GM15510 (cell line): ENCODE measurements around the gene FCN3.

Source experiments
- POLR2A ChIP-seq: IDR thresholded peaks from 3 replicates; pipeline ENCODE4 v1.6.1; 2011; ENCODE audit warnings: borderline replicate concordance; ENCODE audit not compliant: insufficient read length; ENCODE audit errors: extremely low read depth

Gene FCN3

DNA sequence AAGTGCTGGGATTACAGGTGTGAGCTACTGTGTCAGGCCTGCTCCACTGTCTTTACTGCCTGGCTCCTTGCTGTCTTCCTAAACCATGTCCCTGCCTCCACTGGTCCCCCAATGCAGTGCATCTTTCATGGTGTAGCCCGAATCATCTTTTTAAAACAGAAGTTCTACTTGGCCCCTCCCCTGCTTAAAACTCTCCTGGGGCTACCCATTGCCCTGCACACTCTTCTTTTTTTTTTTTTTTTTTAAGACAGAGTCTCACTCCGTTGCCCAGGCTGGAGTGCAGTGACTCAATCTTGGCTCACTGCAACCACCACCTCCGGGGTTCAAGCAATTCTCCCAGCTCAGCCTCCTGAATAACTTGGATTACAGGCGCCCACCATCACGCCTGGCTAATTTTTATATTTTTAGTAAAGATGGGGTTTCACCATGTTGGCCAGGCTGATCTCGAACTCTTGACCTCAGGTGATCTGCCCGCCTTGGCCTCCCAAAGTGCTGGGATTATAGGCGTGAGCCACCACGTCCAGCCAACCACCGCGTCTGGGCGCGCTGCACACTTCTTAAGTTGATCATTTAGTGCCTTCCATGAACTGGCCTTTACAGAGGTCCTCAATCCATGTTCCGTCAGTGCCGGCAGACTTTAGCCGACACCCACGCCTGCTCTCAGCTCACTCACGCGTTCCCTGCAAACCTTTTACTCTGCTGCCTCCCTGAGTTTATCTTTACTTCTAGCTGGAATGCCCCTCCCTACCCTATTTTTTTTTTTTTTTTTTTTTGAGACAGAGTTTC, 2.4 kb downstream of the FCN3 start:
- TF ChIP-seq POLR2A: no peak

DNA sequence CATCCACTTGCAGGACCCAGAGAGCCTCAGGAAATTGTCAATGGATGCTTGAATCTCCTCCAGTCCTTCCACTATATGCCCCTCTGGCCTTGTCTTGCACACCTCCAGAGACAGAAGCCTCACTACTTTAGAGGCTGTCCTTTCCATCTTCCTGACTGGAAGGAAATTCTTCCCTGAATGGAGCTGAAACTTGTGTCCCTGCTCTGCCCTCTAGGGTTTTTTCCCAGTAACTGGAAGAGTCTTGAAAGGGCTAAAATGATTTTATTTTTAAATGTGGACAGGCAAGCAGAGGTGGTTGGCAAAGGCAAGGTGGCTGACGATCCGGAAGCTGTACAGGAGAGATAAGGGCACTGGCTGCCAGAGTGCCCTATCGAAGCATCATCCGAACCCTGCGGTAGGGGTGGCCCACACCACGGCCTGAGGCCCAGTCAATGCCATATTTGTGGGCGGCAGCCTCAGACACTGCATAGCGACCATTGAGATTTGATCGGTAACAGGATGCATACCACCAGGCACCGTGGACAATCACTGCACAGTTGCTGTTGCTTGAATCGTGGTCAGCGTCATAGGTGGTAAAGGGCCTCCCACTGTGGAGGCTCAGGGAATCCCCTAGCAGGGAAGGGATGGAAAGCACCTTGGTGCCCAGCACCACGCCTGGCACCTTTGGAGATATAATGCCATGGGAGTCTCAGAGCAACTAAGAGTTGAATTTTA, 5.6 kb downstream of the FCN3 start:
- no peak for TF ChIP-seq POLR2A

DNA sequence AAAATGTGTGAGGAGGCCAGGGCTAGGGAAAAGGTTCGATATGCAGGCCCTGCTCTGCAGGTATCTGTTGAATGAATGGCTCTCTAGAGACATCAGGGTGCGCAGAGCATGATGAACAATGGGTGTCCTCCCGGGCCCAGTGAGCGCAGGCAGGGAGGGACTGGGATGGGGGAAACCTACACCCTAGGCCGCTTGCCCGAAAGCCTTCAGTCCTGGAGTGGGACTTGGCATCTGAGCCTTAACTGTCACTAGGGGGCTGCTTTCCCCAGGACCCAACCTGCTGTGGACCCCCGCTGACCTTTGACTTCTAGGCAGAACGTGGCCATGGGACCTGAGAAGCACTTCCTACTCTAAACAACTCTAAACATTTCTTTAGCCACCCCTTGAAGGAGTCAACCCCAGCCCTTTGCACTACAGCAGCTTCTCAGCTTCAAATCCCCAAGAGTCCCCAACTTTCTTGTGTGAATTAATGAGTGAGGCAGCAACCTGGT, 7.4 kb downstream of the FCN3 start:
- no peak for TF ChIP-seq POLR2A

DNA sequence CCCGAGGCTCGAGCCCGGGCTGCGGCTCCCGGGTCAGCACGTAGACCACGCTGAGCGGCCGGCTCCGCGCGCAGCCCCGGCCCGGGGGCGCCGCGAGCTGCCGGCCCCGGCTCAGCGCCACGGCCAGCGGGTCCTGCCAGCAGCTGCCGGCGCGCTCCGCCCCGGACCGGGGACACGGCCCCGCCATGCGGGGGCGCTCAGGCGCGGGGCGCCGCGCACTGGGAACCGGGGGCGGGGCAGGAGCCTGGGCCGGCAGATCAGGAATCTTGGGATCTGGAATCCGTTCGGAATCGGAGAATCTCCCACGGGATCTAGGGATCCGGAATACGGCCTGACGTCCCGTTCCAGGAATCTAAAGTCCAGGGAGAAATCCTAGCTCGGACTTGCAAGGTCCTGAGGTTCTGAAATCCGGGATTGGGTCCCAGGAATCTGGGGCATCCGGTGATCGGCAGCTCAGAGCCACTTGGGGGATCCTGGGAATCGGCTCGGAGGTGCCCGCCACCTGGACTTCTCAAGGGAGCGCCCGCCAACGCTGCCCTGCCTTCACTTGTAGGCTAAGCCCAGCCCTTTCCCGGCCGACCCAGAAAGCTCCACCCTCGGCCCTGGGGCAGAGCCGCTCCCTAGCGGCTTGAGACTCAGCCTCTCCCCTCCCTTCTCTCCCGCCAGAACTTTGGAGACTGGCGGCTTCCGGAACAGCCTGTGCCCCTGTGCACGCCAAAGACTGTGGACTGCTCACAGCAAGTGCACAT, 8.0 kb downstream of the FCN3 start, which contains the start of gene MAP3K6:
MAP3K6 (minus strand) TSS at position 551 of the 749 bp plus-strand sequence; CDS start at position 187, 364 bp downstream.
- TF ChIP-seq POLR2A: no peak

DNA sequence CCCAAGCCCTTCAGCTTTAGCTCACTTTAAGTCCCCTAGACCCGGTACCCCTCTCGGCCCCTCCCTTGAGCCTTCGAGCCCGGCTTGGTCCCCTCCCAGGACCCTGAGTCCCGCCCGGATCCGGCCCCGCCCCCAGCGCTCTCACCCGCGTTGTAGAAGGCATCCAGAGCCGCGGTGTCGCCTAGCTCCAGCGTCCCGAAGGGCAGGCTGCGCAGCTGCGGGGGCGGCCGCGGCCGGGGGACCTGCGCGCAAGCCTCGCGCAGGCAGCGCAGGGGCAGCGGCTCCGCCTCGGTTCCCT, 8.6 kb downstream of the FCN3 start:
- TF ChIP-seq POLR2A: no peak

DNA sequence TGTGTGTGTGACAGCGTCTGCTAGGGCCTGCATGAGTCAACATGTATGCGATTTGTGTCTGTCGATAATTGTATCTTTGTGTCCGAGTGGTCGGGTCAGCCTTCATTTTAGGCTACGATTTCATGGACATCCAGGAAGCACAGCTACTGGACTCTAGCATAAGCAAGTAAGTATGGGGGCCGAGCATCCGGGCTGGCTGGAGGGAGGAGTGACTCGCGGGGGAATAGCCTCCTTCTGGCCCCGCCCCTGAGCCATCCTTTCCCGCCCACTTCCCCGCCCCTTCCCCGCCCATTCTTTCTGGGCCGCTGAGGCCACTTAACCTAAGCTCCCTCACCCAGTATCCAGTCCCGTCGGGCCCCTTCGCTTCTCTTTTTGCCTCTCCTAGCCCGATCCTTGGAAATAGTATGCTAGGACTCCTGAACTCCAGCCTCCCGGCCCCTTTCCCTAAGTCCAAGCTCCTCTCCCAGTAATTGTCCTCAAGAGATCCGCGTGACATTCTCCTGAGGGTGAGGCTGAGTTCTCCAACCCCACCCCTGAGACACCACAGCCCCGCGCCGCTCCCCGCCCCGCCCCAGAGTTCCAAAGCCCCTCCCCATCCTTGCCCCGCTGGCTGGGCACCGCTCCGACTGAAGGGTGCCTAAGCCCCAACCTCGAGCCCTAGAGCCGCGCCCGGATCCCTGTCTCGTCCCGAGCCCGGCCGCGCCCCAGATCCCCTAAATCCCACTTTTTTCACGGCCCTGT, 9.1 kb downstream of the FCN3 start:
- TF ChIP-seq POLR2A: peak; percentile 44

DNA sequence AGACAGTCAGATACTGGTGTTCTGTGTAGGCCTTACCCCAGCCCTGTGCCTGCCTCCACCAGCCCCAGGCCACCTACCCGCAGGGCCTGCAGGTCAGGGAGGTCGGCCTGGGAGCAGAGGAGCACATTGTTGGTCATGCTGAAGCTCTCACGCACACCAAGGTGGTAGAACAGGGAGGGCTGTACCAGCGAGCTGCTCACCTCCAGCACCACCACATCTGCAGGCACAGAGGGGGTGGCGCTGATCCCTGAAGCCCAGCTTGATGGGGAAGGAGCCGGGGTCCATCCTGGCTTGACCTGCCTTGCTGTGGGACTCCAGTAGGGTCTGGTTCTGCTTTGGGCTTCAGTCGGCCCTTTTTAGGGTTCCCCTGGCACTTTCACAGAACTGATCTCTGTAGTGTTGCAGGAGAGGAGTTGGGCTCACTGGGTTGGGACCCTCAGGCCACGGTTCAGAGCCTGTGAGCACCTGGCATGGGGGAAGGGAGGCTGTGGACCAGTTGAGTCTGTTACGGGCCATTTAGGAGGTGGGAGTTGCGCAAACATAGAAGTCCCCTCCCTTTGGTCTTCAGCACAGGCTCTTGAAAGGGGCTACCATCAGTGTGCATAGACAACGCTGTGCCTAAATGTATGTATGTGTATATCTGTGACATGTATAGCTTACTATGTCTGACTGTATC, 9.8 kb downstream of the FCN3 start:
- no peak for TF ChIP-seq POLR2A

DNA sequence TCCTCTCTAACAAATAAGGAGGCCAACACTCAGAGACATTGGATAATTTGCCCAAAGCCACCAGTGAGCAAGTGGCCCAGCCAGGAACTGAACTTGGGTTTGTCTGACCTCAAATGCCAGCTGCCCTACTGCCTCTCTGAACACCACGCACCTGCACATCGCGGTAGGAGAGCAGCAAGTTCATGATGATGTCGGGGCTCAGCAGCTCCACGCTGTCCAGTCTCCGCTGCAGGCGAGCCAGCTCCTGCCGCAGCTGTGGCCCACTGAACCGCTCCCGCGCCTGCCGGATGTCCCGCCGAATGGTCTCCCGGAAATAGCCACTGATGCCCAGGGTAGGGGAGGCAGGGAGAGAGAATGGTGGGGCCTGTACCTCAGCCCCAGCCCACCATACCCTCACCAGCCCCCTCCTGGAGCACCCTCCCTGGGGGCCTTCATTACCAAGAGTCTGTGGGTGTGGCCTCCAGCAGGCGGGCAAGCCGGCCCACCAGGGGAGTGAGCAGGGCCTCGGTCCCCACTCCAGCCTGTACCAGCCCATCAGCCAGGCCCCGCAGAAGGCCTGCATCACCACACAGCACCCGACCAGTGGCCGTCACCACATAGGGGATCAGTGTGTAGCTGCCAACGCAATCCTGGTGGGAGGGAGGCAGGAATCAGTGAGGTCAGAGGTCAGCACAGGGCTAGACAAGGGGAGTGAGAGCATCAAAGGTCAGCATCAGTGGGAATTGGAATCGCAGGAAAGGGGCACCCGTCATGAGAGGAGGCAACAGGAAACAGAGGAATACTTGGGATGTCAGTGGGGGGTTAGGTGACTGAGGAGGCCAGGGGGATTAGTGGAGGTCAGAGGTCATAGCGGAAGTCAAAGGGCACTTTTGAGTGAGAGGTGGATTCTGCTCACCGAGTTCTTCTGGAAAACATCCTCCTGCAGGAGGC, 10.6 kb downstream of the FCN3 start:
- no peak for TF ChIP-seq POLR2A

DNA sequence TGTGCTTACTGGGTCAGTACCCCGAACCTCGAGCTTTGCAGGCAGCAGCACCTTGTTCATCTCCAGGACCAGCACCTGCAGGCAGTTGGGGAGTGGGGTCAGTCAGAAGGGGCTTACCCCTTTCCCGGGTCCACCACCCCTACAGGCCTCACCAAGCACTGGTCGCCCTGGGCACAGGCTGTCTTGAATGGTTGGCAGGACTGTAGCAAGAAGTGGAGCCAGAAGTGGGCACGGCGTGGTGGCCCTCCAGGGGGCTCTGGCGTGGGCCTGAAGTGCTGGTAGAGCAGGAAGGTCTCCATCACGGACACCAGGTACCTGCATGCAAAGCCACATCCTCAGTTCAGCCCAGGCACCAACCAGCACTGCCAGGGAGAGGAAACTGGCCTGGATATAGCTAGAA, 13.1 kb downstream of the FCN3 start:
- no peak for TF ChIP-seq POLR2A

DNA sequence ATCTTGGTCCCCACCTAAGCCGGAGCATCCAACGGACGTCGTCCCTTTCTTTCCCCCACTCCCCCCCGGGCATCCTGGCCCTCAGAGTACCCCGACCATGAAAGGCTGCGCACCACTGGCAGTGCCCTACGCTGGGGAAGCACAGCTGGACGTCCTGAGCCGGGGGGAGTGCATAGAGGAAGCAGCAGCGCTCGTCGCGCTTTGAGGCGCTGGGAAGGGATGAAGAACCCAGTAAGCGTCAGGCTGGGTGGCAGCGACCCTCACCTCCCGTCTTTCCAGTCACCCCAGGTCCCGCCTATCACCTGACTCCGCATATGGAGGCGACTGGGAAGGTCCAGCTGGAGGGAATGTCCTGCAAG, 13.6 kb downstream of the FCN3 start:
- TF ChIP-seq POLR2A: no peak

DNA sequence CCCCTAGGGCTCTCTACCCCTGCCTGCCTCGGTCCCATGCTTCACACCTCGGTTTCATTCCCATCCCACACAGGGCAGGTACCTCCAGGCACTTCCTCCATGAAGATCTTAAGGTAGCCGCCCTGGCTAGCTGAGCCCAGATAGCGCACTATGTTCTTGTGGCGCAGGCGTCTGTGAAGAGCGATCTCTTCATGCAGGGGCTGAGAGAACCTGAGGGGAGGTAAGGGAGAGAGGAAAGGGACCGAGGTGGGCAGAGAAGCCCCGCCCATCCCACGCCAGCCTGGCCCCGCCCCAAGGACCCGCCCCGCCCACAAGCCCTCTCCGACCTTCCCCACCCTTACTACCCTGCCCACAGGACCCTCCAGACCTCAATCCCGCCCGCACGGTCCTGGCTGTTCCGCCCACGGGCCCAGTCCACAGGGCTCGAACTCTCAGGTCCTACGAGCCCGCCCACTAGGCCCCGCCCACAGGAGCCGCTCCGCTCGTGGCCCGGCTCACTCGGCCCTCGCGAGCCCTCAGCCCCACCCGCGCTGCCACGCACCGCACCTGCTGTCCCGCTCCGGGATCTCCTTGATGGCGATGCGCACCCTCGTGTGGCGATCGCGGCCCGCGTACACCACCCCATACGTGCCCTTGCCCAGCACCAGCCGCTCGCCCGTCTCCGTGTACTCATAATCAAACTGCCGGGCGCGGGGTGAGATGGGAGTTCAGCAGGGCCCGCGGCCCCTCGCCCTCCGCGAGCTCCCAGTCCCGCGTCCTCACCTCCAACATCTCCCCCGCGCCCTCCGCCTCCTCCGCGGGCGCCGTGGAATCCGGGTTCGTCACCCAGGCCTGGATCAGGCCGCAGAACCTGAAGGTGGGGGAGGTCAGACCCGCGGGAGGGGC, 14.2 kb downstream of the FCN3 start:
- no peak for TF ChIP-seq POLR2A

DNA sequence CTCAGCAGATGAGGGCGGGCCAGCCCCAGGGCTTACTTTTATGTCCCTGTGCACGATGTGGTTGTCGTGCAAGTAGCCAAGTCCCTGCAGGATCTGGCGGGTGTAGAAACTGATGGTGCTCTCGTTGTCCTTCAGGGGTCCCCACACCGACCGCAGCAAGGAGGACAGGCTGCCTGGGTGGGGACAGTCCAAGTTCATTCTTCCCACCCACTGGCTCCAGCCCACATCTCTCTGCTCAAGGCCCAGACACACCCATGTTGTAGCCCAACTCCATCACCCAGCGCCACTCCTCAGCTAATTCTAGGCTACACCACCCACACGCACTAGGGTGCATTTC, 14.8 kb downstream of the FCN3 start:
- TF ChIP-seq POLR2A: no peak
